H9 (cell line): Measurements from ENCODE around the gene OR8D1. TPM values are rescaled to one million over a fixed set of nuclear protein-coding genes. Genes with fewer than 3 reads are reported as not detected.

Source experiments
- DNase-seq: peaks from one replicate; pipeline ENCODE4 v3.0.0-alpha.2; 2017
- H2AFZ ChIP-seq: one replicate; pipeline ENCODE4 v1.6.1; 2013; ENCODE audit warnings: mild to moderate bottlenecking, low read length, control low read depth, moderate library complexity
- H2AK5ac ChIP-seq: 2 replicates; pipeline ENCODE4 v1.6.1; 2013; ENCODE audit warnings: low read length, control low read depth, mixed read lengths; ENCODE audit not compliant: insufficient read length
- H2BK120ac ChIP-seq: one replicate; pipeline ENCODE4 v1.6.1; 2013; ENCODE audit warnings: low read depth, mild to moderate bottlenecking, low read length, control low read depth, inconsistent platforms; ENCODE audit not compliant: poor library complexity, severe bottlenecking
- H2BK12ac ChIP-seq: 2 replicates; pipeline ENCODE4 v1.6.1; 2013; ENCODE audit warnings: low read length, control low read depth, mixed read lengths, low read depth; ENCODE audit not compliant: insufficient read length
- H2BK15ac ChIP-seq: 2 replicates; pipeline ENCODE4 v1.6.1; 2013; ENCODE audit warnings: low read depth, low read length, control low read depth
- H2BK20ac ChIP-seq: one replicate; pipeline ENCODE4 v1.6.1; 2013; ENCODE audit warnings: low read depth, mild to moderate bottlenecking, low read length, control low read depth, inconsistent platforms; ENCODE audit not compliant: poor library complexity, severe bottlenecking
- H2BK5ac ChIP-seq: 2 replicates; pipeline ENCODE4 v1.6.1; 2013; ENCODE audit warnings: low read length, control low read depth, mixed read lengths; ENCODE audit not compliant: insufficient read length
- H3K14ac ChIP-seq: 2 replicates; pipeline ENCODE4 v1.6.1; 2013; ENCODE audit warnings: low read length, control low read depth; ENCODE audit not compliant: insufficient read depth
- H3K18ac ChIP-seq: 2 replicates; pipeline ENCODE4 v1.6.1; 2013; ENCODE audit warnings: low read depth, mild to moderate bottlenecking, mixed read lengths, low read length, control low read depth; ENCODE audit not compliant: insufficient read length
- H3K23ac ChIP-seq: 2 replicates; pipeline ENCODE4 v1.6.1; 2013; ENCODE audit warnings: low read length, control low read depth, mixed read lengths, low read depth; ENCODE audit not compliant: insufficient read length
- H3K23me2 ChIP-seq: 2 replicates; pipeline ENCODE4 v1.6.1; 2013; ENCODE audit warnings: low read depth, mild to moderate bottlenecking, mixed read lengths, low read length, control low read depth; ENCODE audit not compliant: insufficient read length, poor library complexity, severe bottlenecking
- H3K27ac ChIP-seq: 2 replicates; pipeline ENCODE4 v1.5.1; 2013; ENCODE audit warnings: low read length, control low read depth, mixed read lengths, low read depth; ENCODE audit not compliant: insufficient read length
- H3K27me3 ChIP-seq: 2 replicates; pipeline ENCODE4 v1.6.1; 2013; ENCODE audit warnings: low read length, control low read depth, inconsistent platforms; ENCODE audit not compliant: insufficient read depth
- H3K4ac ChIP-seq: 2 replicates; pipeline ENCODE4 v1.6.1; 2013; ENCODE audit warnings: low read depth, mild to moderate bottlenecking, control low read depth, inconsistent platforms, low read length, moderate library complexity
- H3K4me1 ChIP-seq: 2 replicates; pipeline ENCODE4 v1.6.1; 2013; ENCODE audit warnings: low read length, control low read depth, inconsistent platforms; ENCODE audit not compliant: insufficient read depth
- H3K4me2 ChIP-seq: 2 replicates; pipeline ENCODE4 v1.6.1; 2013; ENCODE audit warnings: low read length, control low read depth, mixed read lengths; ENCODE audit not compliant: insufficient read length, insufficient read depth
- H3K56ac ChIP-seq: 2 replicates; pipeline ENCODE4 v1.6.1; 2013; ENCODE audit warnings: low read depth, mild to moderate bottlenecking, mixed read lengths, low read length, control low read depth; ENCODE audit not compliant: insufficient read length
- H3K79me1 ChIP-seq: 2 replicates; pipeline ENCODE4 v1.6.1; 2013; ENCODE audit warnings: low read depth, mild to moderate bottlenecking, moderate library complexity, low read length, control low read depth, inconsistent platforms; ENCODE audit not compliant: insufficient read depth, poor library complexity, severe bottlenecking
- H3K79me2 ChIP-seq: 2 replicates; pipeline ENCODE4 v1.6.1; 2013; ENCODE audit warnings: low read length, control low read depth, inconsistent platforms; ENCODE audit not compliant: insufficient read depth
- H3K9ac ChIP-seq: 2 replicates; pipeline ENCODE4 v1.6.1; 2013; ENCODE audit warnings: low read length, control low read depth, mixed read lengths; ENCODE audit not compliant: insufficient read length; ENCODE audit errors: extremely low read depth
- H3K9me3 ChIP-seq: one replicate; pipeline ENCODE4 v1.6.1; 2013; ENCODE audit warnings: low read depth, low read length, inconsistent platforms; ENCODE audit not compliant: control insufficient read depth
- H3T11ph ChIP-seq: one replicate; pipeline ENCODE4 v1.6.1; 2013; ENCODE audit warnings: mild to moderate bottlenecking, low read length, control low read depth, inconsistent platforms
- H4K20me1 ChIP-seq: one replicate; pipeline ENCODE4 v1.6.1; 2013; ENCODE audit not compliant: control insufficient read depth, insufficient read length, insufficient read depth
- H4K5ac ChIP-seq: 2 replicates; pipeline ENCODE4 v1.6.1; 2013; ENCODE audit warnings: low read depth, mild to moderate bottlenecking, mixed read lengths, low read length, control low read depth; ENCODE audit not compliant: insufficient read length
- H4K8ac ChIP-seq: replicated peaks from 2 replicates; pipeline ENCODE4 v1.6.1; 2013; ENCODE audit warnings: low read length, control low read depth, mixed read lengths, low read depth; ENCODE audit not compliant: insufficient read length
- H4K91ac ChIP-seq: 2 replicates; pipeline ENCODE4 v1.6.1; 2013; ENCODE audit warnings: low read depth, mild to moderate bottlenecking, moderate library complexity, mixed read lengths, low read length, control low read depth; ENCODE audit not compliant: insufficient read length
- H3K27ac Mint-ChIP-seq, 3 experiments: 2 replicates in 2 of 3; 3 replicates in 1 of 3; pipeline ENCODE4 v1.8.0; 2020 to 2021; ENCODE audit warnings: mixed read lengths in 3 of 3, mild to moderate bottlenecking in 1 of 3, moderate library complexity in 1 of 3
- H3K27me3 Mint-ChIP-seq: 2 replicates; pipeline ENCODE4 v1.8.0; 2021; ENCODE audit warnings: low read depth, mild to moderate bottlenecking, moderate library complexity, mixed read lengths
- H3K36me3 Mint-ChIP-seq, 3 experiments: 2 replicates in 2 of 3; 3 replicates in 1 of 3; pipeline ENCODE4 v1.8.0; 2020 to 2021; ENCODE audit warnings: low read depth in 3 of 3, mixed read lengths in 3 of 3; ENCODE audit not compliant: insufficient read depth in 1 of 3
- H3K4me1 Mint-ChIP-seq, 2 experiments: 2 replicates each; pipeline ENCODE4 v1.8.0; 2020; ENCODE audit warnings: mixed read lengths in 2 of 2
- H3K4me3 Mint-ChIP-seq, 2 experiments: 2 replicates in 1 of 2; 3 replicates in 1 of 2; pipeline ENCODE4 v1.8.0; 2020 to 2021; ENCODE audit warnings: mild to moderate bottlenecking in 2 of 2, mixed read lengths in 2 of 2, moderate library complexity in 1 of 2
- H3K9me3 Mint-ChIP-seq, 2 experiments: 2 replicates in 1 of 2; 3 replicates in 1 of 2; pipeline ENCODE4 v1.8.0; 2020; ENCODE audit warnings: mild to moderate bottlenecking in 2 of 2, mixed read lengths in 2 of 2, moderate library complexity in 1 of 2
- WGBS: extraction: QIAGEN DNeasy Blood & Tissue Kit; methylation state at CpG from one replicate; pipeline ENCODE4 v1.1.7; 2013; ENCODE audit warnings: missing lambda C conversion rate, low lambda C conversion rate, mixed read lengths; ENCODE audit not compliant: insufficient read length; ENCODE audit errors: extremely low coverage; 5-methylcytosine and 5-hydroxymethylcytosine counted together
- total RNA-seq: library from RNA; stranded (reverse); gene quantifications from 2 replicates; pipeline ENCODE4 v1.2.1, GENCODE V29; 2021
- TF ChIP-seq, protein P1 (sequence below): fragments of 200-600 bp; sonication (generic); conservative IDR thresholded peaks from 3 replicates; pipeline ENCODE4 v1.8.0; 2021; ENCODE audit warnings: antibody characterized with exemption, mild to moderate bottlenecking

Gene OR8D1
- total RNA-seq, 1 experiment from 2014 or later: not detected

DNA sequence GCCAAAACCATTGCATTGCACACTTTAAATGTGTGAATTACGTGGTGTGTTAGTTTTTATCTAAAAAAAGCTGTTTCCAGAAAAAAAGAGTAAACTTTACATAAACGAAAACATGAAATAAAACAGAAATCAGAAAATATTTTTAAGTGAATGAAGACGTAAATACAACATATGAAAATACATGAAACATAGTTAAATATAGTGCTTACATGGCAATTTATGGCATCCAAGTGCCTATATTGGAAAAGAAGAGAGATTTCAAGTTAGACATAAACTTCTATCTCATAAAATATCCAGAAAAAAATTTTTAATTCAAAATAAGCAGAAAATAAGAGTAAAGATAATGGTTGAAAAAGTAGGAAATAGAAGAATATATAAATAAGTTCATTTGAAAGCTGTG lies 18.1 kb upstream of the OR8D1 start:
- no peak overlapping the region for H2BK120ac ChIP-seq
- H2BK5ac ChIP-seq: no peak overlapping the region
- H3K27me3 ChIP-seq: no peaks in the 10 kb centered on the region
- H4K20me1 ChIP-seq: no peaks in the 10 kb centered on the region
- H3K27ac Mint-ChIP-seq: no peak overlapping the region
- no peak overlapping the region for H3K27ac ChIP-seq
- H2BK15ac ChIP-seq: no peak overlapping the region
- no peak overlapping the region for H3K14ac ChIP-seq
- H3K9me3 ChIP-seq: no peaks in the 10 kb centered on the region
- no peak overlapping the region for H3T11ph ChIP-seq
- no peak overlapping the region for H2AK5ac ChIP-seq
- peaks cover 0 to 21% (median 17%) of the 10 kb centered on the region in 3 experiments; a peak in 6 of 7 replicates for H3K36me3 Mint-ChIP-seq
- H3K23me2 ChIP-seq: no peaks in the 10 kb centered on the region
- H2AFZ ChIP-seq: no peak overlapping the region
- H3K79me2 ChIP-seq: no peaks in the 10 kb centered on the region
- H3K27me3 Mint-ChIP-seq: no peaks in the 10 kb centered on the region; the same call in 1 of the 2 replicates
- H2BK20ac ChIP-seq: no peak overlapping the region
- no peak overlapping the region for H3K56ac ChIP-seq
- no peak overlapping the region for H3K23ac ChIP-seq
- H3K4me1 ChIP-seq: no peaks in the 10 kb centered on the region
- H3K4ac ChIP-seq: no peak overlapping the region
- H4K5ac ChIP-seq: no peak overlapping the region
- no peak overlapping the region for H3K9ac ChIP-seq
- no peak for DNase-seq
- no peak overlapping the region for H3K18ac ChIP-seq
- H3K4me3 Mint-ChIP-seq: no peak overlapping the region
- no peak overlapping the region for H2BK12ac ChIP-seq
- H3K79me1 ChIP-seq: no peaks in the 10 kb centered on the region
- H3K4me1 Mint-ChIP-seq: peaks cover 0 to 6% of the 10 kb centered on the region in 2 experiments; a peak in 2 of 4 replicates
- H4K91ac ChIP-seq: no peak overlapping the region
- no CpG with 5 or more reads among the region's 3 CpGs for WGBS
- TF ChIP-seq, protein P1, sequence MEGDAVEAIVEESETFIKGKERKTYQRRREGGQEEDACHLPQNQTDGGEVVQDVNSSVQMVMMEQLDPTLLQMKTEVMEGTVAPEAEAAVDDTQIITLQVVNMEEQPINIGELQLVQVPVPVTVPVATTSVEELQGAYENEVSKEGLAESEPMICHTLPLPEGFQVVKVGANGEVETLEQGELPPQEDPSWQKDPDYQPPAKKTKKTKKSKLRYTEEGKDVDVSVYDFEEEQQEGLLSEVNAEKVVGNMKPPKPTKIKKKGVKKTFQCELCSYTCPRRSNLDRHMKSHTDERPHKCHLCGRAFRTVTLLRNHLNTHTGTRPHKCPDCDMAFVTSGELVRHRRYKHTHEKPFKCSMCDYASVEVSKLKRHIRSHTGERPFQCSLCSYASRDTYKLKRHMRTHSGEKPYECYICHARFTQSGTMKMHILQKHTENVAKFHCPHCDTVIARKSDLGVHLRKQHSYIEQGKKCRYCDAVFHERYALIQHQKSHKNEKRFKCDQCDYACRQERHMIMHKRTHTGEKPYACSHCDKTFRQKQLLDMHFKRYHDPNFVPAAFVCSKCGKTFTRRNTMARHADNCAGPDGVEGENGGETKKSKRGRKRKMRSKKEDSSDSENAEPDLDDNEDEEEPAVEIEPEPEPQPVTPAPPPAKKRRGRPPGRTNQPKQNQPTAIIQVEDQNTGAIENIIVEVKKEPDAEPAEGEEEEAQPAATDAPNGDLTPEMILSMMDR: no peak
- peaks cover 18 to 21% of the 10 kb centered on the region in 2 experiments for H3K9me3 Mint-ChIP-seq
- H3K4me2 ChIP-seq: no peak overlapping the region
- no peak overlapping the region for H4K8ac ChIP-seq
